ENCODE measurements around the gene UBE2F. TPM values are rescaled to one million over a fixed set of nuclear protein-coding genes. Genes with fewer than 3 reads are reported as not detected.
"Not testable (repeated sequence)": the region's sequence is repeated elsewhere in the genome, so short reads cannot be mapped to it uniquely, and the experiment has no call there.

Gene UBE2F
- total RNA-seq, 1 experiment from 2014 or later, result 86.9 TPM

DNA sequence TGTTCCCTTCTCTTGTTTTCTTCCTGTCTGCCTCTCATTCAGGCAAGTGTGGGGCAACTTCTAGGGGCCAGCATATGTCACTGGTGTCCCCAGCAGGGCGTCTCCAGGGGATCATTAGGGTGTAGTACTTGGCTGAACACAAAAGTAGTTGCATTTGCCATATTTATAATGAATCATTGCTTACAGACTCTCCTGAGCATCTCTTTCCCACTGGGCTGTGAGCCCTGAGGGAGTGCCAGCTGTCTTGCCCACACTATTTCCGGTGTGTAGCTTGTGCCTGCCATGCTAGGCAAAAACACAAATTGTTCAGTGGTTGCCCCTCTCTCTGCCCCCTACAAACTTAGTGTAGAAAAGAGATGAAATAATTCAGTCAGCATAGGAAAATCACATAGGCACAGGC is 53.1 kb downstream of the UBE2F start:
- no peak for DNase-seq (ENCODE audit: low read depth)

DNA sequence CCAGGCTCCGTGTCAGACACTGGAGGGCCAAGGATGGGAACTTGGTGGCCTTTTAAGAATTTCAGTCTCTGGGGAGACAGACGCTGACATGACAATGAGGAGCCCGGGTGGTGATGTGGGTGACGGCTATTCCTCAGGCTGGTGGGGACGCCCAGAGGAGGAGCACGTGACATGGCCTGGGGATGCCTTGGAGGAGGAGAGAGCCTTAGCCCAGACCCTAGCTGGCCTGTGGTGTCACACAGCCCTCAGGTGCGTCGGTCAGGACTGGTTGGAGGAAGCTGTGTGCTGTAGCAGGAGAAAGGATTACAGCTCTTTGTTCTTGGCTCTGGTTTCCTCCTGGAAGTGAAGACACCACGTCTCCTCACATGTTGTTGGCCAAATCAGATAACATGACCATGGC is 54.0 kb downstream of the UBE2F start:
- DNase-seq (ENCODE audit: low read depth), result no peak

DNA sequence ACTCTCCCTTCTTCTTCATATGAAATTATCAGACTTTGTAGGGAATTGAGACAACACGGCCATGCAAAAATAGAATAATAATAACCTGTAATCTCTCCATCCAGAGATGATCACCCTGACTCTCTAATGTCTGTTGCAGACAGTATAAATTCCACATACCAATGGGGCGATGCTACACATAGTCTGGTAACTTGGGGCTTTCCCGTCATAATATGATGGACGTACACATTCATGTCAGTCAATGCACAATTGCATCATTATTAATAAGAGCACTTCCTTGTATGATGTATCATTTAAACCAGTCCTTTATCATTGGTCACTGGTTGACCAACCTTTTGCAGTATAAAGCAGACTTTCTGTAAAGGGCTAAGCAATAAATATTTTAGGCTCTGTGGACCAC is 54.5 kb downstream of the UBE2F start:
- no peak for DNase-seq (ENCODE audit: low read depth)

DNA sequence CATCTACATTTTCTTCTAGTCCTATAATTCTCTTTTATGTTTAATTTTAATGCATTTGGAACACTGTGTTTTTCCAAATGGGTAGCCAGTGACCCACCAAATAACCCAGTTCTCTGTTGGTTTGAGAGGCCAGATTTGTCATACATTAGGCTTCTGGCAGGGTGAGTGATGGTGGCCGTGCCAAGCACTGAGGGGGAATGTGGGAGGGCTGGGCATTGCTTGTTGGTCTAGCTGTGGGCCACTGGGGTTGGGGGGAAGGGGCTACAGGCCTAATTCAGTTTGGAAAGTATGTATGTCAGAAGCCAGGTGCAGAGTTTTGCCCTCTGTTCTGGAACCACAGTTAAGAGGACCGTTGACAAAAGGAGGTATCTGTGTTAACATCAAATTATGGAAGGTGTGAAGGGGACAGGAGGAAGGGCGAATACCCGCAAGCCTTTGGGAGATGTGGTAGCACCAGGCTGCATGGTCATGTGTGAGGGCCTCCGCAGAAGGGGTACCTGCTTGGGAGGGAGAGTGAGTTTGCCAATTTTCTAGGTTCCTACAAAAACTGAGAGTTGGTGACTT is 55.9 kb downstream of the UBE2F start:
- DNase-seq (ENCODE audit: low read depth), result no peak

DNA sequence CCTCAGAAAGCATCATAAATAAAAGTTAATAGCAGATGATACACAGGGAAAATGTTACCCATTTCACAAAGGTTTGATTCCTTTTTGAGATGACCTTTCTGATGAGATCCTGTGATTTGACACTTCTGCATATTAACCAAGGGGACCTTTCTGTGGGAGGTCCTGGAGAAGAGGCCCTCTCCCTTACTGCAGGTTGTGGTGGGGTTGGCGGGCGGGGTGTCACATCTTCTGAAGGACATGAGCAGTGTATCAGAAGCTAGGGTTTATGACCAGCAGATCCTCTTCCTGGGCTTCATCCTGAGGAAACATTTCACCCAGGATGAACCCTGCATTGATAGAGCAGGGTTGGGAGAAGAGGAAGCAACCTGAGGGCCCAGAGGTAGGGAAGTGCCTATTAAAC is 56.8 kb downstream of the UBE2F start:
- DNase-seq (ENCODE audit: low read depth), result no peak

DNA sequence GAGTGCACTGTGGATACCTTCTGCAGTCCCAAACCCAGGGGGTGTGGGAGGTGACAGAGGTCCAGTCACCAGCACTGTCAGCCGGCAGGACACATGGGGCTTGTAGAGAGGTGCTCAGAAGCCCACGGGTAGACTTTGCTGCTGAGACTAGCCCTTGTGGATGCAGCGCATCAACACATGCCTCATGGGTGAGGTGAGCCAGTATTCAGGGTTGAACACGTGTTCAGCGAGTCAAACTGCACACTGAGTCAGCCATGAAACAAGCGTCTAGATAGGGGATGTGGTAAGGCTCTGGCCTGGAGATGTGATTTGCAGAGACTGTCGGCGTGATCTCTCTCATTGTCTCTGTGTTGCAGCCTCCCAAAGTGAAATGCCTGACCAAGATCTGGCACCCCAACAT is 58.2 kb downstream of the UBE2F start:
- DNase-seq (ENCODE audit: low read depth), result peak; percentile 8

DNA sequence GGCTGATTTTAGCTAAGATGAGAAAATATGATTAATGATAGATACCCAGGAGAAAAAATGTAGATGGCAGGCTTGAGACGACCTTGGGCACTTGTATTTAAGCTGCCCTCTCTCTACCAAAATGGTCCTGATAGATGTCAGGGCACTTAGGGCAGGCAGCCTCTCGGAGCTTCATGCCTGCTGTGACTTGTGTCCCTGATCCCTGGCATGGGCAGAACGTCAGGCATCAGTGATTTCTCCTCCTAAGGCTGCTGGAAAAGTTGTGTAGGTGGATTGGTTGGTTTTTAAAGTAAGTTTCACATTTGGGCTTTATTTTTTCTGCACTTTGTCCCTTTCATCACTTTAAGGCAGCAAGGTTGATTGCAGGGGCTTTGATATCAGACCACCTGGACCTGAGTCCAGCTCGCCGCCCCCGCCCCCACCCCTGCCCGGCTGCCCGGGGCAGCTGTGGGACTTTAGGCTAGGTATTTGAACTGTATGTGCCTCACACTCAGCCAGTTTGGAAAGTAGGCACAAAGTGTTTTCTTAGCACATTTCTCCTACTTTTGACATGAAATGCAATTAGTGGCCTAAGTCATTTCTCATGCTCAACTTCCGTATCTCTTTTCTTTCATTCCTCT is 59.0 kb downstream of the UBE2F start:
- DNase-seq (ENCODE audit: low read depth), result no peak

DNA sequence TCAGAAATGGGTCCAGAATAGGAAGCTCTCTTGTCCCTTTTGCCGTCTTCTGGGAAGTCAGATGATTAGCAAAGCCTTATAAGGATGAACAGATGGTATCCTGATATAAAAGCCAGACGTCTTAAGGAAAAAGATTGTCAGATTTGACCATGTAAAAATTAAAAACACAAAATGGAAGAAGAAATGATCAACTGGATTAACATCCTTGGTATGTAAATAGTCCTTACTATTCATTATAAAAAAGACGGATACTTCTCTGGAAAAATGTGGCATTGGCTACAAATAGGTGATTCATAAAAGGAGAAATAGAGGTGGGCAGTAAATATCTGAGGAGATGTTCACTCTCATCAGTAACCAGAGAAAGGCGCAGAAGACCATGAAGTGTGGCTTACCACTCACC is 60.2 kb downstream of the UBE2F start:
- DNase-seq (ENCODE audit: low read depth), result no peak

DNA sequence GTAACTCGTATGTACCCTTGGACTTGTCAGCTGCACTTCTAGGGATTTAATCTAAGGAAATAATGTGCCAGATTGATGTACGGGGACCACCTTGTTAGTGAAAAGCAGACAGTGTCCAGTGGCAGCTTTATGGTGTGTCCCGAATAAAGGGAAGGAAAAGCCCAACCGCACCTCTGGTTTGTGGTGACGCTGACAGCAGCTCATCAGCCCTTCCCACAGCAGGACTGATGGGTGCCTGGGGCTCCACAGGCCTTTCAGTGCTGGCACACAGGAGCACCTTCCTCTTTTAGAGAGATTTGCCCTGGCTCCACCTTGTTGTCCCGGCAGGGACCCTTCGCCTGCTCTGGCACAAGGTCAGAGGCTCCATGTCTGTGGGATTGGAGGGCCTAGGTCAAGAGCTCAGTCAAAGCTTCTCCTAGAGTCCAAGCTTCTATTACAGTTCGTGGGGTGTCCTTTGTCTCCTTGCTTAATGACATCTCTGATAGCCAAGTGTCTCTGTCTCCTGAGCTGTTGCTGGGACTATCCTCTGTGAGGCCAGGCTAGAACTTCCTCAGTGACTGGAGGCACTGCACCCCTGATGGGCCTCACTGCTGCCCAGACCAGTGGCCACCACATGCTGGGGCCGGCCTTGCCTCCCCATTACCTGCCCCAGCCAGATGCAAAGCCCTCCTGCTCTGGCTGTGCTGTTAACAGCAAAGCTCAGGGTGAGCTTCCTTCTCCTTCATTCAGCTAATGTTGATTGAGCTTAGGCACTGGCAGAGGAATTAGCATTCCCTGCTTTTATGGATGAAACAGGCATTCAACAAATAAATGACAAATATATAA is 61.0 kb downstream of the UBE2F start:
- no peak for DNase-seq (ENCODE audit: low read depth)

DNA sequence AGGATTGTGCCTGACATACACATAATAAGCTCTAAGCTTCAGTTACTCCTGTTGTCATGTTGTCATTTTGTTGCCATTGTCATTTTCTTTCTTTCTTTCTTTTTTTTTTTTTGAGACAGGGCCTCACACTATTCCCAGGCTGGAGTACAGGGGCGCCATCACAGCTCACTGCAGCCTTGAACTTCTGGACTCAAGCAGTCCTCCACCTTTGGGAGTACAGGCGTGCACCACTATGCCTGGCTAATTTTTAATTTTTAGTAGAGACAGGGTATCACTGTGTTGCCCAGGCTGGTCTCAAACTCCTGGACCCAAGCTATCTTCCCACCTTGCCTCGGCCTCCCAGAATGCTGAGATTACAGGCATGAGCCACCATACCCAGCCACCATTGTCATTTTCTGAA is 63.0 kb downstream of the UBE2F start:
- DNase-seq (ENCODE audit: low read depth), result no peak

DNA sequence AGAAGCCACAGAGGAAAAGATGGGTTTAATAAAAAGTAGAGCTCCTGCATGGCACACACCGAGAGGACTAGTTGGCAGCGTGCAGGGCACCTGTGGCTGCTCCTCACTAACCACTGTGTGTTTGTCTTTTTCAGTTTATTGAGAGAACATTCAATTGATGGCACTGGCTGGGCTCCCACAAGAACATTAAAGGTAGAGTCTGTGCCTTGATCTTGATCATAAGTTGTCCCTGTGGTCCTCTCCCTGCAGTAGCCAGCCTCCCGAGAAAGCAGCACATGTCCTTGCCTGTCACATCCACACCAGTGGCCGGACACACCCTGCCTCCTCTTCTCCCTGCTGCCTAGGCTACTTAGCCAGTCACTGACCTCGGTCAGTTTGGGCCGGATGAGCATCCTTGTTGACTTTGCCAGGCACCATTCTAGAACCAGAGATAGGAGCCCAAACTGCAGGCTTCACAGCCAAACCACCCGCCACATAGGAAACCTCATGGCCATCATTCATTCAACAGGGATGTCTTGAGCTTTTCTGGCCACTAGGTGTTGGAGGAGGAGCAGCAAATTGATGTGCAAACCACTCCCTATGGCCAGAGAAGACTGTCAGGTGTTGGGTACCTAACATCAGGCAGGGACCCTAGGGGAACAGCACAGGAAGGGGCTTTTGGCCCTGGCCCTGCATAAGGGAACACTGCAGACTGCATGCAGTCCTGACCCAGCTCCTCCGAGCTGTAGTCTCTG is 63.8 kb downstream of the UBE2F start:
- DNase-seq (ENCODE audit: low read depth), result no peak

DNA sequence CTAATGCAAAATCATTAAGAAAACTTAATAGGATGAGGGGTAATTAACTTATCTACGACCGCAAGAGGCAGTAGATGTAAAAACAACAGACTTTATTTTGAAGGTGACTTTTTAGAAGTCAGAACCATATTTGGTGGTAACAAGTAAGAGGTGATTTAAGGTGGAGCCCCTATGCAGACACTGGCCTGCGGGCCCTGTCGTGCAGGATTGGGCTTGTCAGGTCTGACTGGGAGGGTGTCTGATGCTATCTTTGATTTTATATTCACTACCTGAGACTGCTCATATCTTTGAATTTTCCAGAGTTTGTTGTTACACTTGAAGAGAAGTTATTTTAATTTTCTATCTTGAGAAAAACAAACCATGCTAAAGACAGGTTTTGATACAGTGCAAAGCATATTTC is 64.9 kb downstream of the UBE2F start:
- DNase-seq (ENCODE audit: low read depth), result no peak

DNA sequence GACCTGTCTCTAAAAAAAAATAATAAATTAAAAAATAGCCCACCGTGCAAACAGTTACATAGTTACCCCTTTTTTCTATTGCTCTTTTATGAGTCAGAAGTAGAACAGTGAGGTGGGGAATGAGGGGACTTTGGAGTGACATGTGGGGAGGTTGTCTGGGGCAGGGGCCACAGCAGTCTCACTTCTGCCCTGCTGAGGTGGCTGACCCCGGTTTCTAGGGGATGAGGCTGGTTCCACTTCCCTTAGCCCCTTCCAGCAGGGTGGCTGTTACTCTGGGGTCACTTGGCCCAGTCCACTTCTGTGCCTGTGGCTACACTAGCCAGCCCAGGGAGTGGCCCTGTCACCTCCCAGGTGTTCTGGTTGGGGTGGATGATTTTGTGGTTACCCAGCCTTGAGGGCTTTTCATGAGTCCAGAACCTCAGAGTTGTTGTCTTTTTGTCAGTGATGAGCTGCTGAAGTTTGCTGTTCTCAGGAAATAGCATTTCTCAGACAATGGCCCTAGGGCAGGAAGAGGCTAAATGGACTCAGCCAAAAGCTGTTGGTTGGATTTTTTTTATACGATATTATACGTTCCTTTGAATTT is 66.0 kb downstream of the UBE2F start:
- peak; percentile 10 for DNase-seq (ENCODE audit: low read depth)

DNA sequence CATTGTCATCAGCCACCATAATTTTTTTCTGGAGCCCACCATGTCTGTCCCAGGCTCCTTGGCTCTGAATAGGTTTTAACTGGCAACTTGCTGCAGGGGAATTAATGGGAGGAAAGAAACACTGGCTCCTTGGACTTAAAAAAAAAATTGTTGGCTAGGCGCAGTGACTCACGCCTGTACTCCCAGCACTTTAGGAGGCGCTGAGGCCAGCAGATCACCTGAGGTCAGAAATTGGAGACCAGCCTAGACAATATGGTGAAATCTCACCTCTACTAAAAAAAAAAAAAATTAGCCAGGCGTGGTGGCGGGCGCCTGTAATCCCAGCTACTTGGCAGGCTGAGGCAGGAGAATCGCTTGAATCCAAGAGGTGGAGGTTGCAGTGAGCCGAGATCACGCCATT is 67.2 kb downstream of the UBE2F start:
- not testable (repeated sequence) for DNase-seq (ENCODE audit: low read depth)

DNA sequence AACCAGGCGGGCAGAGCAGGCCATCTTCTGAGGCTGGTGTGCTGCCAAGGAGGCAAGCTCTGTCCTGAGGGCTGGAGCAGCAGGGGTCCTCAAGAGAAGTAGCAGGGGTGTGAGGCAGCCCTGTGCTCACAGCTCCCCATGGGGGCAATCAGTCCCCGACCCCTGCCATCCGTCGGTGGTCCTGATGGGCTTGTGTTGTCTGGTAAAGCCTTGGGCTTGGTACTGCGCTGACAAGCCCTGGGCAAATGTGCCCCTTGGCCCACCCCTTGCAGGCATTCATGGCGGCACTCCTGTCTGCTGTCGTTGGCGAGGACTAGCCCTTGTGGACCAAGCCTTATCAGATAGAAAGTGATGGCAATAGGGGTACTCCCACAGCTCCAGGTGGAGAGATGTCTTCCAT is 71.4 kb downstream of the UBE2F start:
- no peak for DNase-seq (ENCODE audit: low read depth)

DNA sequence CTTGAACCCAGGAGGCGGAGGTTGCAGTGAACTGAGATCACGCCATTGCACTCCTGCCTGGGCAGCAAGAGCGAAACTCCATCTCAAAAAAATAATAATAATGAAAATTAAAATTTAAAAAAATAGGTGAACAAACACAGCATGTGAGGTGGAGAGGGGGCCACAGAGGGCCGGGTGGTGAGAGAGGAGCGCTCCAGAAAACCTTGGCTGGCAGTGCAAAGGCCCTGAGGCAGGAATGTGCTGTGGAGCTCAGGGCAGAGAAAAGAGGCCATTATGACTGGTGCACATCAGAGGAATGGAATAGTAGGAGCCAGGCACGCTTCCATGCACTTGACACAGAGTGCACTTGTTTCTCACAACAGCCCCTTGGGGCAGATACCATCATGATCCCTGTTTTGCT is 72.3 kb downstream of the UBE2F start:
- DNase-seq (ENCODE audit: low read depth), result no peak

DNA sequence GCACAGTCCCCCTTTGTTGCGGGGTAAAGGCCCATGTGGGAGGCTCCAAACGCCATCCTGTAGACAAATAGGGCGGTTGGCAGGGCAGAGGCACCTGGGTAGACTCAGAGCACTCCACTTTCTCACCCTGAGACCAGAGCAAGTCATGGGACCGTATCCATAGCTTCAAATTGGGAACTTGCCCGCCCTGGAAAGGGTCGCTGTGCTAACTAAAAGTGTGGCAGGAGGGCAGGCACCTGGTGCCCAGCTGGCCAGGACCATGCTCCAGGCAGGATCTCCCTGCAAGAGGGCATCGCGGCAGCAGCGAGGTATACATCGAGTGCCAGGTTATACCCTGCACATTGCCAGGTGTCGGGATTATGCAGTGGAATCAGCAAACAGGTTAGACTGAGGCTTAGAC is 73.2 kb downstream of the UBE2F start:
- no peak for DNase-seq (ENCODE audit: low read depth)

DNA sequence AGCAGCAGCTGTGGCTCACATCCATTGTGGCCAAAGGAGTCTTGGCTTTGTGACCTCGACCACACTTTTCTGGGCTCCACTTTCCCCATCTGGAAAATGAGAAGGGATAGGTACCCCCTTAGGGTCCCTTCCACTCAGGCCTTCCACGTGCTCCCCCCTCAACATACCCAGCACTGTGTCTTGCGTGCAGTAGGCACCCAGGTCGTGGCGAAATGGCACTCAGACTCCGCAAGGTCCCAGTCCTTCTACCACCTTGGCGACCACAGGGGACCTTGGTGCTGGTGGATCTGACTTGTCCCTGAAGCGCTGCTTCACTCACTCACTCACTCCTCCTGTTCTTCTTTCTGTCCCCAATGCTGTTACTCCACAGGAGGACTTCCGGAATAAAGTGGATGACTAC is 74.1 kb downstream of the UBE2F start:
- no peak for DNase-seq (ENCODE audit: low read depth)

DNA sequence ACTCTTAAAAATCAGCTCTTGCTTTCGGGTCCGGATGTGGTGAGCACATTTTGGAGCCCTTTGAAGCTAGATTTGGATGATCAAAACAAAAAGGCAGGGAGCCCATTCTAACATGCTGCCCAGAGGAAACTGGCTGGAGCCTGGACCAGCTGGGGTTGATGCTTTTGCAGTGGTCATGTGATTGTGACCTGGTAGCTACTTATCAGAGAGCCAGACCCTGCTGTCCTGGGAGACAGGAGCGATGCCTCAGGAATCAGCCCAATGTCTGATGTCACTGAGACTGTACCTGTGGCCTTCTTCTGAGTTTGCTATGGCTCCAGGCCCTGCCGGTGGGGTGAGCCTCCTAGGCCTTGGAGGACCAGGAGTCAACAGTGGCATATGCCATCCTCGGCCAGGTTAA is 75.3 kb downstream of the UBE2F start:
- DNase-seq (ENCODE audit: low read depth), result no peak

DNA sequence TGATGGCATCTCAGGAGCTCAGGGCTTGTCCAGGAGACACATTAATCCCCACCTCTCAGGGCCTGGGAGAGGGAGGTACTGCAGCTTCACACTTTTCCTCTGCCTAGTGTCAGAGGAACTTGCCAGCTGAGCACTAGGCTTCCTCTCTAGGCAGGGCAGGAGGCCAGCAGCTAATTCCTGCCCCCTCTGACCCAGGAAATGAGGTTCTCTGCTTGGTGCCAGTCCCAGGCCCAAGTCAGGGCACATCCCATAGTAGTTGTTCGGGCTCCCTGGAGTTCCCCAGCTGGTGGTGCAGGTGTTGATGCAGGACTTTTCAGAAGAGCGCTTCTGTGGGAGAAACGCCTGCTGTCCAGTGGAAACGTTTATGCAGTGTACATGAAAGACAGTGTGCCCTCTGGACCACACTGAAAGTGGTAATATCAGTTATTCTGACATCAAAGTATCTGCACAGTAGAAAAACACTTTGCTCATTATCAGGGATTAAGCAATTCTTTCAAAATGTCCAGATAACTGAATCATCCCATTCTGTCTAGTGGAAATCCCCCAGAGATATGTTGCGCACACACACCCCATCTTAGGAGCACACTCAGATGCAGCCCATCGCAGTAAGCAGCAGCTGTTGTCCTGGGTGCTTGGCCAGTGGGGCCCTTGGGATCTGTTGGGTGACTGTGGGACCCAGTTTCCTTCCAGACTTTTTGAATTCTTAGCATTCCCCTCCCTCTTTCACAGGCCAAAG is 76.2 kb downstream of the UBE2F start:
- no peak for DNase-seq (ENCODE audit: low read depth)

DNA sequence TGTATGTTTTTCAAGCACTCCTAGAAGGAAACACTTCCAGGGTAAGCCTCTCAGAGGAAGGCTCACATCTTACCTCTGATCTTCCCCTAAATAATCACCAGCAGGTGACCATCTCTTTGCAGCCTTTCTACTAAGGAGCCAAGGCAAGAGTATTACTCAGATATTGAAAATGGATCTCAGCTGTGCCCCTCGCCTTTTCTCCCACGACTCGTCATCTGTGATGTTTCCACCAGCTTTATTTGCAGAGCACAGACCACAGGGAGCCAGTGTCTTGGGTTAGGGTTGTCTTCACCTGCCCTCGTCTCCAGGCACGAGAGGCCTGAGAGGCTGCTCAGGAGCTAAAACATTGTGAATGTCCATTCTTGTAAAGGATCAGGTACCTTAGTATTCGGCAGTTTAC is 77.0 kb downstream of the UBE2F start:
- no peak for DNase-seq (ENCODE audit: low read depth)

DNA sequence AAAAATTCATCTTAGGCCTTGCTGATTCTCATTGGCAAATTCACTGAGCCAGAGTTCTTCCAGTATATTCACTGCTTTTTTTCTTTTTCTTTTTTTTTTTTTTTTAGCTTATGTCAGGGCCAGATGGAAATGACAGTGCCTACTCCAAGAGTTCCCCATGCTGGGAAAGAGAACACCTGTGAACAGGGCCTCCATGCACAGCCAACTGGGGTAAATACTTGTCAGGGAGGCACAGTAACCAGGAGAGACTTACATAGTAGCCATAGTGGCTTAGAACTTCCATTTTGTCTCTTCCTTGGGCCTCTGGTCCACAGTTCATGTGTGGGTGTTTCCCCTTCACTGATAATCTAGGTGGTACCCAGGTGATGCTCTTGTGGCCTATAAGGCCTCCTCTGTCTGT is 78.8 kb downstream of the UBE2F start:
- no peak for DNase-seq (ENCODE audit: low read depth)

Measured in M059J (cell line).